Bronchial epithelial cell (primary cell): ENCODE data around the gene BTNL3. TPM values are rescaled to one million over a fixed set of nuclear protein-coding genes. Genes with fewer than 3 reads are reported as not detected.

Experiments used
- DNase-seq: peaks from one replicate; pipeline ENCODE4 v3.0.0-alpha.2; 2010; ENCODE audit warnings: low read depth
- FAIRE-seq: peaks from 2 replicates; lab custom pipeline; 2011; peaks lifted over from hg19 to GRCh38; lab: Jason Lieb, UNC
- H3K27me3 ChIP-seq: 2 replicates; pipeline ENCODE4 v1.5.1; 2011; ENCODE audit warnings: low read length; ENCODE audit not compliant: control insufficient read depth, insufficient read depth
- H3K36me3 ChIP-seq: 2 replicates; pipeline ENCODE4 v1.5.1; 2011; ENCODE audit warnings: low read length; ENCODE audit not compliant: control insufficient read depth, insufficient read depth
- H3K4me3 ChIP-seq: 2 replicates; pipeline ENCODE4 v1.5.1; 2011; ENCODE audit warnings: mild to moderate bottlenecking, low read depth, low read length, control low read depth
- total RNA-seq: library from RNA; depleted of rRNA; stranded (reverse); fragments of >200 nt; gene quantifications from 2 replicates; pipeline ENCODE4 v1.2.1, GENCODE V29; 2014
- TF ChIP-seq, protein P1 (sequence below): IDR thresholded peaks from 2 replicates; pipeline ENCODE4 v1.5.1; 2011; ENCODE audit warnings: mild to moderate bottlenecking, moderate library complexity, low read length, control low read depth, inconsistent platforms; ENCODE audit not compliant: insufficient read depth, severe bottlenecking

BTNL3 gene
- total RNA-seq, 1 donor from 2014 or later, result not detected

DNA sequence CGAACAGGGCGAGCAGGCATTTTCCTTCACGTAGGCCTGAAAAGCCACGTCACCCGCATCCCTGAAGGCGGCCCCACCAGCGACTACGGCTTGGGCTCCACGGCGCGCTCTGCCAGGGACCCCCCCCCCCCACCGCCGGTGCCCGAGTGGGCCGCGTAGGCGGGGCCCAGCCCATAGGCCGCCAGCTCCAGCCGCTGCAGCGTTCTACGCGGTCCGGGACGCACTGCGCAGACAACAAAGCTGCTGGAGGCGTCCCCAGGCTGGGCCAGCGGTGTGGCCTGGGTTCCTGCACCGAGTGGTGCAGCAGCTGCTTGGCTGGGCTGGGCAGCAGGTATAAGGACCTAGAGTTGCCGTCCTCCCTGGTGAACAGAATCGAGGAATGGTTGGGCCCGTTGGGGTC lies 18.3 kb upstream of the BTNL3 start:
- FAIRE-seq (no peak), DNase-seq (no peak)
- H3K27me3 ChIP-seq, result no peaks in the 10 kb centered on the region
- TF ChIP-seq, protein P1, sequence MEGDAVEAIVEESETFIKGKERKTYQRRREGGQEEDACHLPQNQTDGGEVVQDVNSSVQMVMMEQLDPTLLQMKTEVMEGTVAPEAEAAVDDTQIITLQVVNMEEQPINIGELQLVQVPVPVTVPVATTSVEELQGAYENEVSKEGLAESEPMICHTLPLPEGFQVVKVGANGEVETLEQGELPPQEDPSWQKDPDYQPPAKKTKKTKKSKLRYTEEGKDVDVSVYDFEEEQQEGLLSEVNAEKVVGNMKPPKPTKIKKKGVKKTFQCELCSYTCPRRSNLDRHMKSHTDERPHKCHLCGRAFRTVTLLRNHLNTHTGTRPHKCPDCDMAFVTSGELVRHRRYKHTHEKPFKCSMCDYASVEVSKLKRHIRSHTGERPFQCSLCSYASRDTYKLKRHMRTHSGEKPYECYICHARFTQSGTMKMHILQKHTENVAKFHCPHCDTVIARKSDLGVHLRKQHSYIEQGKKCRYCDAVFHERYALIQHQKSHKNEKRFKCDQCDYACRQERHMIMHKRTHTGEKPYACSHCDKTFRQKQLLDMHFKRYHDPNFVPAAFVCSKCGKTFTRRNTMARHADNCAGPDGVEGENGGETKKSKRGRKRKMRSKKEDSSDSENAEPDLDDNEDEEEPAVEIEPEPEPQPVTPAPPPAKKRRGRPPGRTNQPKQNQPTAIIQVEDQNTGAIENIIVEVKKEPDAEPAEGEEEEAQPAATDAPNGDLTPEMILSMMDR, result no peak
- no peak overlapping the region for H3K4me3 ChIP-seq
- no peaks in the 10 kb centered on the region for H3K36me3 ChIP-seq

DNA sequence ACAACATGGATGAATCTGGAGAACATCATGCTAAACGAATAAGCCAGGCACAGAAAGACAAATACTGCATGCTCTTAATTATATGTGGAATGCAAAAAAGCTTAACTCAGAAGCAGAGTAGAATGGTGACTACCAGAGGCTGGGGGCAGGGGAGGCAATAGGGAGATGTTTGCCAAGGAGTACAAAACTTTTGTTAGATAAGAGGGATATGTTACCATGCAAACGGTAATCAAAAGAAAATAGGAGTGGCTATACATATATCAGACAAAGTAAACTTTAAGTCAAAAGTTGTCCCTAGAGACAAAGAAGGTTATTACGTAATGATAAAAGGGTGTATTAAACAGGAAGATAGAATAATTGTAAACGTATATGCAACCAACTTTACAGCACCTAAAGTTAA lies 17.8 kb upstream of the BTNL3 start:
- DNase-seq (no peak), FAIRE-seq (no peak)
- no peaks in the 10 kb centered on the region for H3K27me3 ChIP-seq
- no peak overlapping the region for H3K4me3 ChIP-seq
- no peaks in the 10 kb centered on the region for H3K36me3 ChIP-seq
- TF ChIP-seq, protein P1, result no peak

DNA sequence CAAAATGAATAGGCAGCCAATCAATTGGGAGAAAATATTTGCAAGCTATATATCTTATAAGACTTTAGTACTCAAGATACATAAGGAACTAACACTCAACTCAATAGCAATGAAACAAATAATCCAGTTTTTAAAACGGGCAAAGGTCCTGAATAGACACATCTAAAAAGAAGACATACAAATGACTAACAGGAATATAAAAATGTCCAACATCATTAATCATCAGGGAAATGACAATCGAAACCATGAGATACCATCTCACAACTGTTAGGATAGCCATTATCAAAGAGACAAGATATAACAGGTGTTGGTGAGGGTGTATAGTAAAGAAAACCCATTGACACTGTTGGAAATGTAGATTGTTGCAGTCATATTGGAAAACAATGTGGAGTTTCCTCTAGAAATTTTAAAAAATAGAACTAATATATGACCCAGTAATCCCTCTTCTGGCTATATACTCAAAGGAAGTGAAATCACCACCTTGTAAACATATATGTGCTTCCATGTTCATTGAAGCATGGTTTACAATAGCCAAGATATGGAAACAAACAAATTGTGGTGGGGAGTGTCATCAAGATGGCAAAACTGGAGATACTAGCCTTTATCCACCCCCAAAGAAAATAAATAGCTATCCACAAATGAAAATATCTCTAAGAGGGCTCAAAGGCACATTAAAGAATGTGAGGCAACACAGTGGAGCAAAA lies 13.9 kb upstream of the BTNL3 start:
- TF ChIP-seq, protein P1, result no peak
- H3K4me3 ChIP-seq, result no peak overlapping the region
- no peak for DNase-seq
- FAIRE-seq, result no peak
- H3K36me3 ChIP-seq, result no peaks in the 10 kb centered on the region
- no peaks in the 10 kb centered on the region for H3K27me3 ChIP-seq

DNA sequence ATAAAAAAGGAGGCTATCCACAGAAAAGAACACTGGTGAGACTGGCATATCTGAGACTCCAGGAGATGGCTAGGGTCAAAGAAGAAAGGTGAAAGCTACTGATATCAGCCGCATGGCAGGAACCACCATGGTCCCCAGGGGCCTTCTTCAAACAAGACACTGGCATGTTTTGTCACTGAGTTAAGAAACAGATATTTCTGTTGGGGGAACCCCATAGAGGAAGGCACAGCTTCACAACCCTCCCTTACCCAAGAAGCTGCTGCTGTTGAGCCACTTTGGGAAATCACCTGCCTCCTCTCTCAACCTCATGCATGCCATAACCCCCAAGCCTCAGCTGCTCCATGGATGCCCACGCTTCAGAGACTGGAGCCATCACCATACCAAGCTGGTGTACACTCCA lies 13.3 kb upstream of the BTNL3 start:
- H3K4me3 ChIP-seq, result no peak overlapping the region
- no peaks in the 10 kb centered on the region for H3K36me3 ChIP-seq
- no peak for FAIRE-seq
- DNase-seq, result no peak
- TF ChIP-seq, protein P1, result no peak
- no peaks in the 10 kb centered on the region for H3K27me3 ChIP-seq

DNA sequence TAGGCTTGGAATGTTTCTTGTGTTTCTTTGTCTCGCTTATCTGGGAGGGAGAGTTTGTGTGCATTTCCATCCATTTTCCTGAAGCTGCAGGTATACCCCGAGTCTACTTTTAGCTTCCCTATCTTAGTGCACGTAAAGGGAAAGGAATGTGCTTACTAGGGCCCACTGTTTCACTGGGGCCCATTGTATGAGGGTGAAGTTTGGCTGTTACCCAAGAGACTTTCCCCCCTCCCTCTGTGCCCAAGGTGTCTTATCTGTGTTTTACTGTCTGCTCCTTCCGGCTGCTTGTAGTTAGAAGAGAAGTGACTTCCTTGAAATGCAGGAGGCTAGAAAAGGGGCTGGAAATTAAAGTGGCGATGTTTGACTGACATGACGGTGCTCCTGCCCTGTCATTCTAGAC lies 12.1 kb upstream of the BTNL3 start:
- DNase-seq (peak; percentile 5), FAIRE-seq (no peak)
- Histone ChIP-seq H3K4me3 (no peak overlapping the region), H3K27me3 (no peaks in the 10 kb centered on the region), H3K36me3 (no peaks in the 10 kb centered on the region)
- TF ChIP-seq, protein P1, result no peak

DNA sequence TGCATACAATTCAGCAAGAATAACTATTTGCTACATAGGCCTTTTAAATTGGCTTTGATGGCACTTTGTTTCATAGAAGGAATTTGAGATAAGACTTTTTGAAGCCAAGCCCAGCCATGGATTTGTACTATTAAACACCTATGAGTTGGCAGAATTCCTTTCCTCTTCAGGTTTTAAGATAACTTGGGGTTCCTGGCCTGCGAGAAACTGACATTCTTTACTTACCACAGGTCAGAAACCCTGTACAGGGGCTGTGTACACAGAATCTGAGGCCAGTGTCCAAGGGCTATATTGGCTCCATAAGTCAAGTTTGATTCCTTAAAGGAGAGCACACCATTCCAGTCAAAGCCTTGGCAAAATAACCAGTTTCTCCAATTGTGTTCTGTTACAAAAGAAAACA lies 10.8 kb upstream of the BTNL3 start:
- TF ChIP-seq, protein P1, result no peak
- no peak for FAIRE-seq
- no peak for DNase-seq
- H3K36me3 ChIP-seq, result no peaks in the 10 kb centered on the region
- no peak overlapping the region for H3K4me3 ChIP-seq
- H3K27me3 ChIP-seq, result no peaks in the 10 kb centered on the region
